H1 (cell line): Measurements from ENCODE around the gene CPHXL2. TPM values are rescaled to one million over a fixed set of nuclear protein-coding genes. Genes with fewer than 3 reads are reported as not detected.

Source experiments
- CTCF ChIA-PET: fragments of 300-600 bp; sonication (Branson Sonifier 250); formaldehyde crosslinking; loops from one replicate; lab custom pipeline; 2021; ENCODE audit not compliant: partially characterized antibody; lab: Charles Lee
- POLR2A ChIA-PET: fragments of 300-600 bp; sonication (Branson Sonifier 250); formaldehyde crosslinking; loops from one replicate; lab custom pipeline; 2021; ENCODE audit warnings: inconsistent platforms; ENCODE audit not compliant: partially characterized antibody; lab: Charles Lee
- DNase-seq, 2 experiments: peaks; one replicate each; pipeline versions ENCODE4 v3.0.0 to v3.0.0-alpha.2; 2010 to 2022; ENCODE audit warnings: low spot score in 2 of 2, low read depth in 1 of 2, mixed read lengths in 1 of 2
- FAIRE-seq: peaks from 2 replicates; lab custom pipeline; 2011; peaks lifted over from hg19 to GRCh38; lab: Jason Lieb, UNC
- H2AFZ ChIP-seq: 2 replicates; pipeline ENCODE4 v1.8.1; 2012; ENCODE audit warnings: low read length, inconsistent platforms
- H2AK5ac ChIP-seq: 2 replicates; pipeline ENCODE4 v1.6.1; 2013; ENCODE audit warnings: low read depth, low read length
- H2BK120ac ChIP-seq: replicated peaks from 2 replicates; pipeline ENCODE3; 2013; ENCODE audit warnings: low read depth, low read length, inconsistent platforms
- H2BK12ac ChIP-seq: 2 replicates; pipeline ENCODE4 v1.6.1; 2013; ENCODE audit warnings: low read depth, low read length
- H2BK15ac ChIP-seq: 2 replicates; pipeline ENCODE4 v1.6.1; 2013; ENCODE audit warnings: low read length
- H2BK20ac ChIP-seq: 2 replicates; pipeline ENCODE4 v1.6.1; 2013; ENCODE audit warnings: low read length
- H2BK5ac ChIP-seq: 2 replicates; pipeline ENCODE4 v1.6.1; 2013; ENCODE audit warnings: low read depth, low read length
- H3K14ac ChIP-seq: 2 replicates; pipeline ENCODE4 v1.6.1; 2013; ENCODE audit warnings: inconsistent platforms; ENCODE audit not compliant: insufficient read length
- H3K18ac ChIP-seq: 2 replicates; pipeline ENCODE4 v1.6.1; 2013; ENCODE audit warnings: low read length; ENCODE audit errors: extremely low read depth
- H3K23ac ChIP-seq: 2 replicates; pipeline ENCODE4 v1.6.1; 2013; ENCODE audit warnings: inconsistent platforms; ENCODE audit not compliant: insufficient read length
- H3K23me2 ChIP-seq: 2 replicates; pipeline ENCODE4 v1.6.1; 2013; ENCODE audit warnings: low read depth, low read length
- H3K27ac ChIP-seq: 2 replicates; pipeline ENCODE4 v1.6.1; 2011; ENCODE audit warnings: low read depth, low read length, inconsistent platforms
- H3K27me3 ChIP-seq, 4 experiments: replicated peaks in 1 of 4; 1 replicate in 1 of 4; 2 replicates in 3 of 4; pipeline versions ENCODE4 v1.6.1 to v1.8.1; 2011 to 2013; ENCODE audit warnings: low read length in 3 of 4, mild to moderate bottlenecking in 3 of 4, inconsistent platforms in 2 of 4, mixed read lengths in 2 of 4, moderate library complexity in 1 of 4; ENCODE audit not compliant: control insufficient read depth in 3 of 4, insufficient read depth in 3 of 4; ENCODE audit errors: extremely low read depth in 1 of 4
- H3K36me3 ChIP-seq, 4 experiments: 2 replicates each; pipeline versions ENCODE4 v1.6.1 to v1.8.1; 2011 to 2013; ENCODE audit warnings: mild to moderate bottlenecking in 4 of 4, low read length in 3 of 4, moderate library complexity in 2 of 4, control low read depth in 1 of 4, inconsistent platforms in 1 of 4; ENCODE audit not compliant: insufficient read depth in 4 of 4, control insufficient read depth in 2 of 4
- H3K4ac ChIP-seq: replicated peaks from 2 replicates; pipeline ENCODE3; 2013; ENCODE audit warnings: low read length, low read depth, mixed read lengths, inconsistent platforms; ENCODE audit not compliant: insufficient read length
- H3K4me1 ChIP-seq, 4 experiments: replicated peaks in 1 of 4; 1 replicate in 1 of 4; 2 replicates in 3 of 4; pipeline versions ENCODE4 v1.6.1 to v1.8.1; 2011 to 2013; ENCODE audit warnings: low read length in 3 of 4, inconsistent platforms in 2 of 4, mixed read lengths in 1 of 4; ENCODE audit not compliant: insufficient read depth in 4 of 4, control insufficient read depth in 3 of 4
- H3K4me2 ChIP-seq, 2 experiments: 2 replicates each; pipeline versions ENCODE4 v1.6.1 to v1.8.1; 2011 to 2013; ENCODE audit warnings: low read depth in 2 of 2, low read length in 2 of 2, control low read depth in 1 of 2, inconsistent platforms in 1 of 2, mild to moderate bottlenecking in 1 of 2; ENCODE audit not compliant: insufficient read depth in 1 of 2
- H3K4me3 ChIP-seq, 4 experiments: fragments of 200-600, 300-600 bp in 1 of 4; sonication (generic), shearing (Covaris generic), sonication (Bioruptor Twin) in 1 of 4; 2 replicates each; pipeline versions ENCODE4 v1.5.1 to v1.8.1; 2011 to 2016; ENCODE audit warnings: low read length in 4 of 4, low read depth in 3 of 4, control low read depth in 2 of 4, inconsistent platforms in 2 of 4, mild to moderate bottlenecking in 2 of 4, mixed read lengths in 1 of 4, moderate library complexity in 1 of 4; ENCODE audit not compliant: insufficient read depth in 2 of 4; ENCODE audit errors: extremely low read depth in 1 of 4
- H3K56ac ChIP-seq: replicated peaks from 2 replicates; pipeline ENCODE3; 2013; ENCODE audit warnings: low read depth, mild to moderate bottlenecking, mixed read lengths, low read length, inconsistent platforms; ENCODE audit not compliant: insufficient read length
- H3K79me1 ChIP-seq: 2 replicates; pipeline ENCODE4 v1.6.1; 2013; ENCODE audit warnings: low read depth, low read length, control low read depth
- H3K79me2 ChIP-seq, 2 experiments: 2 replicates each; pipeline versions ENCODE4 v1.6.1 to v1.8.1; 2012 to 2013; ENCODE audit warnings: low read length in 2 of 2, mild to moderate bottlenecking in 2 of 2, inconsistent platforms in 1 of 2; ENCODE audit not compliant: insufficient read depth in 2 of 2, control insufficient read depth in 1 of 2
- H3K9ac ChIP-seq, 4 experiments: replicated peaks in 1 of 4; 1 replicate in 1 of 4; 2 replicates in 3 of 4; pipeline versions ENCODE4 v1.6.1 to v1.8.1; 2011 to 2013; ENCODE audit warnings: low read depth in 3 of 4, low read length in 3 of 4, control low read depth in 2 of 4, mild to moderate bottlenecking in 2 of 4, moderate library complexity in 2 of 4, inconsistent platforms in 1 of 4; ENCODE audit errors: extremely low read depth in 1 of 4
- H3K9me3 ChIP-seq, 2 experiments: 2 replicates each; pipeline versions ENCODE4 v1.6.1 to v1.8.1; 2012 to 2013; ENCODE audit warnings: mild to moderate bottlenecking in 2 of 2, moderate library complexity in 2 of 2, control low read depth in 1 of 2, inconsistent platforms in 1 of 2, low read depth in 1 of 2, low read length in 1 of 2, mixed read lengths in 1 of 2; ENCODE audit not compliant: insufficient read depth in 2 of 2
- H4K20me1 ChIP-seq, 2 experiments: replicated peaks in 1 of 2; 2 replicates each; pipeline versions ENCODE3 to v1.8.1; 2011 to 2013; ENCODE audit warnings: inconsistent platforms in 2 of 2, low read length in 2 of 2, mild to moderate bottlenecking in 1 of 2; ENCODE audit not compliant: insufficient read depth in 2 of 2, control insufficient read depth in 1 of 2
- H4K5ac ChIP-seq: 2 replicates; pipeline ENCODE4 v1.6.1; 2013; ENCODE audit warnings: low read length, low read depth, mixed read lengths, inconsistent platforms; ENCODE audit not compliant: insufficient read length
- H4K8ac ChIP-seq: 2 replicates; pipeline ENCODE4 v1.8.0; 2013; ENCODE audit warnings: mild to moderate bottlenecking, moderate library complexity, low read length, inconsistent platforms; ENCODE audit not compliant: insufficient read depth; ENCODE audit errors: extremely low read depth
- H4K91ac ChIP-seq: replicated peaks from 2 replicates; pipeline ENCODE3; 2013; ENCODE audit warnings: low read length, mixed read lengths, inconsistent platforms; ENCODE audit not compliant: insufficient read length
- CHD2 ChIP-seq: IDR thresholded peaks from 2 replicates; pipeline ENCODE4 v1.6.1; 2012; ENCODE audit warnings: low read length, improper control_type of control experiment
- FOSL1 ChIP-seq: IDR thresholded peaks from 2 replicates; pipeline ENCODE4 v1.6.1; 2011; ENCODE audit warnings: mild to moderate bottlenecking, low read depth, low read length, moderate library complexity; ENCODE audit not compliant: insufficient read depth
- GABPA ChIP-seq: IDR thresholded peaks from 2 replicates; pipeline ENCODE4 v1.6.1; 2011; ENCODE audit warnings: mild to moderate bottlenecking, low read length, moderate library complexity, borderline replicate concordance; ENCODE audit not compliant: insufficient read depth
- KDM1A ChIP-seq: fragments of 200-600, 300-600 bp; sonication (generic); IDR thresholded peaks from 2 replicates; pipeline ENCODE4 v1.7.1; 2016; ENCODE audit warnings: mild to moderate bottlenecking, low read length, borderline replicate concordance
- MAFK ChIP-seq: IDR thresholded peaks from 2 replicates; pipeline ENCODE4 v1.6.1; 2012; ENCODE audit warnings: low read depth, mild to moderate bottlenecking, improper control_type of control experiment, low read length
- NANOG ChIP-seq: IDR thresholded peaks from 2 replicates; pipeline ENCODE4 v1.6.1; 2011; ENCODE audit warnings: low read length, low read depth, mild to moderate bottlenecking, inconsistent platforms; ENCODE audit not compliant: insufficient read depth, poor library complexity, severe bottlenecking
- PHF8 ChIP-seq: fragments of 200-600 bp; sonication (generic); conservative IDR thresholded peaks from 2 replicates; pipeline ENCODE4 v1.7.1; 2012; ENCODE audit warnings: low read depth, mild to moderate bottlenecking, inconsistent platforms, low read length, moderate library complexity
- RBBP5 ChIP-seq: IDR thresholded peaks from 2 replicates; pipeline ENCODE4 v1.7.1; 2012; ENCODE audit warnings: low read depth, mild to moderate bottlenecking, inconsistent platforms, low read length, moderate library complexity, borderline replicate concordance
- SIRT6 ChIP-seq: IDR thresholded peaks from one replicate; pipeline ENCODE4 v1.7.1; 2012; ENCODE audit warnings: low read length, inconsistent platforms
- SIX5 ChIP-seq: IDR thresholded peaks from 2 replicates; pipeline ENCODE4 v1.6.1; 2011; ENCODE audit warnings: mild to moderate bottlenecking, low read depth, low read length
- TCF12 ChIP-seq: IDR thresholded peaks from 2 replicates; pipeline ENCODE4 v1.6.1; 2011; ENCODE audit warnings: low read depth, mild to moderate bottlenecking, low read length
- TEAD4 ChIP-seq: IDR thresholded peaks from 2 replicates; pipeline ENCODE4 v1.6.1; 2012; ENCODE audit warnings: low read depth, low read length, inconsistent platforms, mixed read lengths
- WGBS, 2 experiments: shearing (Covaris generic) in 1 of 2; methylation state at CpG; one replicate each; pipeline versions ENCODE4 v1.1.6 to v1.1.7; 2013 to 2015; ENCODE audit warnings: low lambda C conversion rate in 2 of 2, mixed read lengths in 2 of 2, inconsistent platforms in 1 of 2, low coverage in 1 of 2, missing lambda C conversion rate in 1 of 2; ENCODE audit not compliant: insufficient replicate concordance in 2 of 2, insufficient coverage in 1 of 2, insufficient read length in 1 of 2; ENCODE audit errors: extremely low coverage in 1 of 2, missing lambda C conversion rate in 1 of 2; 5-methylcytosine and 5-hydroxymethylcytosine counted together
- polyA plus RNA-seq, 7 experiments: library from polyadenylated mRNA; depleted of rRNA in 3 of 7; stranded (reverse) in 5 of 7; unstranded in 2 of 7; fragments of >200 nt in 5 of 7; fragments of 200-250 nt in 2 of 7; gene quantifications; 1 replicate in 5 of 7; 2 replicates in 1 of 7; 4 replicates in 1 of 7; pipeline versions ENCODE4 v1.2.1 to v1.2.3, GENCODE V29; 2011 to 2013; ENCODE audit warnings: missing spikeins in 2 of 7, mixed read lengths in 2 of 7
- total RNA-seq: library from RNA; stranded (reverse); fragmentation: NEBNext Ultra II Directional; extraction: Animal tissue kit (Norgen Biotek cat#: 25700); gene quantifications from 2 replicates; pipeline ENCODE4 v1.2.1, GENCODE V29; 2021
- TF ChIP-seq, protein P1 (sequence below): IDR thresholded peaks from 2 replicates; pipeline ENCODE4 v1.6.1; 2011; ENCODE audit warnings: low read length, improper control_type of control experiment

The CPHXL2 gene
- total and polyA plus RNA-seq, 2 of the 8 experiments (the other 6 are each of a cell fraction or from before 2014, with no cell fraction given): not detected

DNA sequence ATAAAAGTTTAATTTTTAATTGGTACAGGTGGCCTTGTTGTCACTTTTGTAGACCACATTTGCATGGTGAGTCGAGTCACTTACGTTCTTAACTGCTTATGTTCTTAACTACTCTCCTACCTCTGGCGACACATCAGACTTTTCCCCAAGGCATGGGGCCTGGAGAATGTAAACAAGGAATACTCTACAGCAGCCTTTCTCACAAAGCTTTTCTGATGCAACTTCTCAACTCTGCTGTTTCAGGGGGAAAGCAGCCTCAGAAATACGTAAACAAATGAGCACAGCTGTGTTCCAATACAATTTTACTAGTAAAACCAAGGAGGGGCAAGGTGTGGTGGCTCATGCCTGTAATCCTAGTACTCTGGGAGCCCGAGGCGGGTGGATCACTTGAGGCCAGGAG, 36.2 kb downstream of the CPHXL2 start:
- H3K4me3 ChIP-seq: no peak overlapping the region
- H2BK5ac ChIP-seq: no peak overlapping the region
- H3K27ac ChIP-seq: no peak overlapping the region
- no peaks in the 10 kb centered on the region for H3K23me2 ChIP-seq
- H3K9ac ChIP-seq: no peak overlapping the region
- peaks cover 23 to 79% (median 52%) of the 10 kb centered on the region in 4 experiments for H3K36me3 ChIP-seq
- no peak overlapping the region for H3K56ac ChIP-seq
- 93% methylated on average over 6 of the region's 6 CpGs; no CpG with 5 or more reads in 1 of the 2 experiments for WGBS, 2 experiments
- peaks cover 12 to 40% of the 10 kb centered on the region in 2 experiments; a peak in 3 of 4 replicates for H3K79me2 ChIP-seq
- no peak overlapping the region for H4K8ac ChIP-seq
- CTCF ChIA-PET: interaction anchor here (1.7 kb wide), 1 partner anchor 18 kb away, joined by 4 read pairs; no protein-coding TSS in a partner anchor
- no peak overlapping the region for H3K18ac ChIP-seq
- H3K23ac ChIP-seq: no peak overlapping the region
- no peaks in the 10 kb centered on the region for H3K27me3 ChIP-seq
- no peak overlapping the region for H3K4me2 ChIP-seq
- POLR2A ChIA-PET: interaction anchor here (1.6 kb wide), 1 partner anchor 8 kb away, joined by 9 read pairs; no protein-coding TSS in a partner anchor
- H3K79me1 ChIP-seq: peaks cover 5% of the 10 kb centered on the region; the same call in 1 of the 2 replicates
- H2BK15ac ChIP-seq: no peak overlapping the region
- no peak overlapping the region for H4K5ac ChIP-seq
- no peak overlapping the region for H2BK12ac ChIP-seq
- TF ChIP-seq SIRT6 (no peak), MAFK (no peak), NANOG (no peak), PHF8 (no peak), FOSL1 (no peak), CHD2 (no peak), RBBP5 (no peak), KDM1A (no peak), TCF12 (no peak), SIX5 (no peak), GABPA (no peak), TEAD4 (no peak)
- TF ChIP-seq, protein P1, sequence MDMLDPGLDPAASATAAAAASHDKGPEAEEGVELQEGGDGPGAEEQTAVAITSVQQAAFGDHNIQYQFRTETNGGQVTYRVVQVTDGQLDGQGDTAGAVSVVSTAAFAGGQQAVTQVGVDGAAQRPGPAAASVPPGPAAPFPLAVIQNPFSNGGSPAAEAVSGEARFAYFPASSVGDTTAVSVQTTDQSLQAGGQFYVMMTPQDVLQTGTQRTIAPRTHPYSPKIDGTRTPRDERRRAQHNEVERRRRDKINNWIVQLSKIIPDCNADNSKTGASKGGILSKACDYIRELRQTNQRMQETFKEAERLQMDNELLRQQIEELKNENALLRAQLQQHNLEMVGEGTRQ: no peak
- no peak overlapping the region for H2BK120ac ChIP-seq
- H4K91ac ChIP-seq: no peak overlapping the region
- no peaks in the 10 kb centered on the region for H3K4me1 ChIP-seq
- H3K9me3 ChIP-seq: no peaks in the 10 kb centered on the region
- no peak overlapping the region for H3K14ac ChIP-seq
- DNase-seq (no peak), FAIRE-seq (no peak)
- H2AK5ac ChIP-seq: no peak overlapping the region
- H3K4ac ChIP-seq: no peak overlapping the region
- H2AFZ ChIP-seq: no peak overlapping the region
- H2BK20ac ChIP-seq: no peak overlapping the region
- H4K20me1 ChIP-seq: peaks cover 5 to 12% of the 10 kb centered on the region in 2 experiments
